Activated T-cell treated with anti-CD3 and anti-CD28 coated beads, Interleukin-2, amount 50 U/mL, for 4 hours (primary cell): Measurements from ENCODE around the gene PGM5. TPM values are rescaled to one million over a fixed set of nuclear protein-coding genes. Genes with fewer than 3 reads are reported as not detected.

ENCODE experiments used
- ATAC-seq, 2 donors: fragments of 200-7000 bp; cut with Tn5 transposase; one replicate each; pipeline ENCODE4 v1.10.0; 2021
- DNase-seq: peaks from one replicate; pipeline ENCODE4 v3.0.0-alpha.2; 2020
- H3K27me3 Mint-ChIP-seq: one replicate; pipeline ENCODE4 v1.8.0; 2021; ENCODE audit warnings: low read depth, mixed read lengths
- H3K36me3 Mint-ChIP-seq: one replicate; pipeline ENCODE4 v1.8.0; 2022; ENCODE audit warnings: mixed read lengths; ENCODE audit not compliant: insufficient read depth
- H3K4me1 Mint-ChIP-seq: one replicate; pipeline ENCODE4 v1.8.0; 2021; ENCODE audit warnings: low read depth, mixed read lengths
- H3K4me3 Mint-ChIP-seq: one replicate; pipeline ENCODE4 v1.8.0; 2021; ENCODE audit warnings: mild to moderate bottlenecking, moderate library complexity, mixed read lengths
- H3K9me3 Mint-ChIP-seq: one replicate; pipeline ENCODE4 v1.8.0; 2021; ENCODE audit warnings: mixed read lengths
- total RNA-seq, 3 donors: library from RNA; stranded (reverse); gene quantifications; one replicate each; pipeline ENCODE4 v1.2.1, GENCODE V29; 2021

PGM5 gene
- total RNA-seq, 3 donors from 2014 or later: not detected

DNA sequence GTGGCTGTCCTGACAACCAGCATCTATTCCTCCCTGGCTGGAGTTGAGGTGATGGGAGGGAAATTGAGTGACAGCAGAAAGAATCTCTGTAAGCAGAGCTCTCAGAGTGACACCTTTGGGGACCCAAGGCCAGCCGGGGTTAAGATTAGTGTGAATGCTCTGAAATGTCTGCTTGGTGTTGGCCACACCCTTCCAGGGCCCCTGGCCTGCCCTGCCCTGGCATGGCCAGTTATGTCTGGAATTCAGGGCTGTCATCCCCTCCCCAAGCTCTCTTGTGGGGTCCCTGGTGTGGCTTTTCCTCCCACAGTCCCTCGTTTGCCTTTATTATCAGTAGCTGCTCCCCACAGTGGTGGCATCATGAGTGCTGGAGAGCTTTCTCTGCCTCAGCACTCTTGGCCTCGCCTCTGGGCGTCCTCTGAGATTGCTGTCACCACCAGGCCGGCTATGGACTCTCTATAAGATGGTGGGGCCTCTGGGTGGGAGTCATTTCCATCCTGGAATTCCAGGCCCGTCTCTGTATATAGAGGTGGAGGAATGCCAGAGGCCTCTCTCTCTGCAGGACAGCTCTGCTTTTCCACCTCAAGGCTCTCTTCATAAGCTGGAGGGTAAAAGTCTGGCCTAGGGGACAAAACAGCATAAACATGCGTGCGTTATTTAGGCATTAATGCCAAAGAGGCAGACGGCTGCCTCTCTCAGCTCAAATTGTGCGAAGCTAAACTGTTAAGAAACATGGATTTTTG, 180.6 kb downstream of the PGM5 start:
- no peak for ATAC-seq
- Mint-ChIP-seq H3K4me1 (no peaks in the 10 kb centered on the region), H3K4me3 (no peak overlapping the region), H3K36me3 (no peaks in the 10 kb centered on the region), H3K9me3 (no peaks in the 10 kb centered on the region), H3K27me3 (peaks cover 2% of the 10 kb centered on the region)
- no peak for DNase-seq

DNA sequence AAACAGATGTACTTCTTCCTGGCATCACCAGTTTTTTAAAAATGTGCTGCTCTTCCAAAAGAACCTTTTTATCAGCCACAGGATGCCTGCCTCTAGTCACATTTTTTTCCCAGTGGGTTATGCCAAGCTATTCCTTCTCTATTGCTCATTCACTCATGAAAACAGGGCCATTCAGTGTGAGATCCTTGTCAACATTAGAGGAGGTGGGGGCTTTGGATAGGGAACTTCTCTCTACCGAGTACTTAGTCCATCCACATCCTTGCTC, 181.1 kb downstream of the PGM5 start:
- Mint-ChIP-seq H3K4me3 (no peak overlapping the region), H3K4me1 (no peaks in the 10 kb centered on the region), H3K36me3 (no peaks in the 10 kb centered on the region), H3K27me3 (peaks cover 2% of the 10 kb centered on the region), H3K9me3 (no peaks in the 10 kb centered on the region)
- DNase-seq (no peak), ATAC-seq (no peak)

DNA sequence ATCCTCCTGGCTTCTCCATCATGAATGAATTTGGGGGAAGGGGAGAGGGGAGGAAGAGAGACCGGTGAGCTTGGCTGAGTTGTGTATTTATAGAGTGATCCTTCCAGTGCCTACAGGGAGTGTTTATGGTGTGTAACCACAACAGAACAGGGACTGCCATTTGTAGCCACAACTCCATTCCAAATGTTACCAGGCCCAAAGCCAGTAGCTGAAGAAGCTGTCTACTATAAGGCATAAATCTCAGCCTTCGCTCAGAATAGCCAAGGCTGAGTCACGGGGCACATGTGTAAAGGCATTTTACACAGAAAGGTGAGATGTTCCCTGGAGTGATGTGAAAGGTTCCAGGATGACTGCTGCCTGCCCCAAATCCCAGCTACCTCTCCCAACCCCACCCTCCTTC, 181.8 kb downstream of the PGM5 start:
- Mint-ChIP-seq H3K36me3 (no peaks in the 10 kb centered on the region), H3K4me1 (no peaks in the 10 kb centered on the region), H3K27me3 (peaks cover 2% of the 10 kb centered on the region), H3K4me3 (no peak overlapping the region), H3K9me3 (no peaks in the 10 kb centered on the region)
- DNase-seq (no peak), ATAC-seq (no peak)

DNA sequence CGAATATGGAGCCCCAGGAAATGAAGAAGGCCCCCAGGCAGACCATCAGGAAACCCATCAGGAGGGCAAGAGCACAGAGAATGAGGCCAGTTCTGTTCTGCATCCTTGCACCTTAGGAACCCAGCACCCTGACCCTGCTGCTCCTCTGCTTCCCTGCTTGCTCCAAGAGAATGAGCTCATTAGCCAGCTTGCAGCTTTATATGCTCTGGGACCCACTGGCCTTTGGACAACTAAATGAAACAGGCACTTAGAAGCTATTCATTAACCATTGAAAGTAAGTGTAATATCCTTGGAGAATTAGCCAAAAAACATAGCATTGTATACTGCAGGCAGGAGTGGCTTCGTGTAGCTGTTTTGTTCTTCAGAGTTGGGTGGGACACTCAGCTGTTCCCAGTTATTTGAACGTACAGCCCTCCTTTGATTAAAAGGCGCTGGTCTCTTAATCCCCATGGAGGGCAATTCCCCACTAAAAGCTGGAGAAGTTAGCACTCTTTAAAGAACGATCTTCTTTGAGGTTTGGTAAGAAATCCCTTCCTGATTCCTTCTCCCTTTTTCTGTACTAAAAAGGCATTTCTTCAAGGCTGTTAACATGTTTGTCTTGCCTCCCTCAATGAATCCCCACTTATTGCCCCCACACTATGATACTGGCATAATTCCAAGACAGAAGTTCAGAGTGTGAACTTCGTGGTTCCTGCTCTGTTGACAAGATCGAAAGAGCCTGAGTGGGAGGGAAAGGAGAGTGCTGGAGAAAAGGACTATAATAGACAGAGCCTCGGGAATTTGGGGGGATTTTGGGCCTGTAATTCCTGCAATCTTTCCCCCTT, 184.5 kb downstream of the PGM5 start, which contains the start of gene TMEM252:
Gene TMEM252, minus strand, starts transcription at position 172 of the 824 bp plus-strand sequence. Its CDS starts 69 bp downstream, at position 103.
- Mint-ChIP-seq H3K4me3 (no peak within 1 kb of the TSS), H3K9me3 (no peaks in the 10 kb centered on the region), H3K36me3 (no peaks in the 10 kb centered on the region), H3K4me1 (no peaks in the 10 kb centered on the region), H3K27me3 (peaks cover 2% of the 10 kb centered on the region)
- ATAC-seq (no peak), DNase-seq (no peak)

DNA sequence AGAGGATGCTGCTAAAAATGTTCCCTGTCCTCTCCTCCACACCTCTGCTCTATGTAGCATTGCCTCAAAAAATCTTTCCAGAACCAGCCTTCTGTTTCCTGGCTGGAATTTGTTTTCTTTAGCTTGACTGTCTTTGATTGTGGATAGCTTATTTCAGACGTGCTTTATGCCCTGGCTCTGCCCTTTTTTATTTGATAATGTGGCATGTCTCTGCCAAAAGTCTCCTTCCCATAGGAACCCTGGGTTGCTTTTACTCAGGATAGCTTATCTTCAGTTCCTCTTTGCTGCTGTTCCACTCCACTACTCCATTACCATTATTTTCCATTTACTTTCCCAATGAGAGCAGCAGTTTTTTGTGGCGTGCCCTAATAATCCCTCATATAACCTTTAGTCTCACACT, 185.2 kb downstream of the PGM5 start:
- peaks cover 2% of the 10 kb centered on the region for H3K27me3 Mint-ChIP-seq
- H3K4me3 Mint-ChIP-seq: no peak overlapping the region
- H3K36me3 Mint-ChIP-seq: no peaks in the 10 kb centered on the region
- H3K4me1 Mint-ChIP-seq: peaks cover 2% of the 10 kb centered on the region
- no peak for ATAC-seq
- no peaks in the 10 kb centered on the region for H3K9me3 Mint-ChIP-seq
- DNase-seq: no peak

DNA sequence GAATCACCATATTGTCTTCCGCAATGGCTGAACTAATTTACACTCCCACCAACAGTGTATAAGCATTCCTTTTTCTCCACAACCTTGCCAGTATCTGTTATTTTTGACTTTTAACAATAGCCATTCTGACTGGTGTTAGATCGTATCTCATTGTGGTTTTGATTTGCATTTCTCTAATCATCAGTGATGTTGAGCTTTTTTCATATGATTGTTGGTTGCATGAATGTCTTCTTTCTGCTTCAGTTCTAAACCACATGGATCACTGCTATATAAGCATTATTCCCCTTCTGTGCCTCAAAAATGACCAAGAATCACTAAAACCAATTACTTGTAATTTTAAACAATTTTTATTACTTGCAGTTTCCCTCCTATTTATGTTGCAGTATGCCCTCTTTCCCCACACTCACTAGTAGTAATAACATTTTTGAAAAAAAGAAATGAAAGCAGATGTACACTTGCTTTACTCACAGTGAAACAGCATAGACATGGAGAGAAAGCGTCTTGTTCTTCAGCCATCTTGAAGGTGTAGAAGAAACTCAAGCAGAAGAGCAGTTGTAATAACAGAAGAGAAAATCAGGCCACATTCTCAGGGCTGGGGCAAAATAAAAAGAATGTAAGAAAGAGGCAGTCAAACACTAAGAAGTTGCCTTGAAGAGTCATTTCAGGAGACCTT, 188.8 kb downstream of the PGM5 start:
- H3K9me3 Mint-ChIP-seq: no peaks in the 10 kb centered on the region
- no peak for ATAC-seq
- H3K36me3 Mint-ChIP-seq: no peaks in the 10 kb centered on the region
- H3K4me1 Mint-ChIP-seq: peaks cover 4% of the 10 kb centered on the region
- peaks cover 2% of the 10 kb centered on the region for H3K27me3 Mint-ChIP-seq
- H3K4me3 Mint-ChIP-seq: no peak overlapping the region
- DNase-seq: no peak

DNA sequence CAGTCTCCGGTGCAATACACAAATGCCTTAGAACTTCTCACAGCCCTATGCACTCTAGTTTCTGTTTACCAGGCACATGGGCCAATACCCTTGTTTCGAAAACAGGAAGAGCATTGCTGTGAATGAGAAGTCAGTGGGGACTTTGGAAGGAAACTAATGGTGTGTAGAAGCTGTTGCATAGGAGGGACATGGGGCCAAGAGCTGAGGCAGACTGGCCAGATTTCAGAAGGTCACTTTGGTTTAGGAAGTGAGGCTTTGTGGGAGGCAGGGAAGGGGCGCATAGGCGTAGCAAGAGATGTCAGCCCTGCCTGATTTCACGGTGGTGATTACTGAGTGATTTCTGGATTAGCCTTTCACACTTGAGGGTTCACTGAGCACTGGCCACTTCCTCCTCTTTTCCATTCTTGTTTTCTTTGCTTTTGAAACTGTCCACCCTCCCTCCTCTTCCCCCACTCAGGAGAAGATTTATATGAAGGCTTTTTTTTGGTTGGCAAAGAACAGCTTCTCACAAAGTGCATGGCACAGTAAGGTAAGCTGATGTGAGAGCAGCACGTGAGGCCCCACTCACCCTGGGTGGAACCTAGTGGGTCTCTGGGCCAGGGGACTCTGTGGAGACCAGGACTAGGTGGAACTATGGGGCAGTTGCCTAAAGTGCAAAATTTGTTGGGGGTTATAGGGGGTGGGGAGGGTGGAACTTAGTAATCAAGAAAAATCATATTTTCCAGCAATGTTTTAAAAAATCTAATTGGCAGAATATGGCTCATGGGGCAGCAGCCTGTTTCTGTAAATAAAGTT, 190.4 kb downstream of the PGM5 start:
- Mint-ChIP-seq H3K4me1 (peaks cover 4% of the 10 kb centered on the region), H3K9me3 (no peaks in the 10 kb centered on the region), H3K36me3 (no peaks in the 10 kb centered on the region), H3K4me3 (no peak overlapping the region), H3K27me3 (no peaks in the 10 kb centered on the region)
- ATAC-seq (peak in 1 of 2 donors; percentile 28), DNase-seq (no peak)

DNA sequence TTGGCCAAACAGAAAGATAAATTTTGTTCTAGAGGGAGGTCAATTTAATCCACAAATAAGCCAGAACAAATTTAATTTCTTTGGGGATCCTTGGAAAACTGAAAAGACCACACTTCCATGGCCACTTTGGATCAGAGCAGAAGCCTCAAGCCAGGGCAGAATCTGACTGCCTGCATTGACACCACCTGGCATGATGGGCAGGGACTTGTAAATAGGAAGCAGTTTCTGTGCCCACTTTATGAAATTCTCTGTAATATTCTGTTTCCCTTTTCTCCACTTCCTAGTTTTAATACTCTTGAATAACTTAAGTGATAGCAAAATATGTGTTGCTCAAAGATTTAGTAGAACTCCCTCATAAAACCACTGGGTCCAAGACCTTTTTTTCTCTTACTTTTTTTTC, 191.0 kb downstream of the PGM5 start:
- ATAC-seq: no peak
- H3K36me3 Mint-ChIP-seq: no peaks in the 10 kb centered on the region

DNA sequence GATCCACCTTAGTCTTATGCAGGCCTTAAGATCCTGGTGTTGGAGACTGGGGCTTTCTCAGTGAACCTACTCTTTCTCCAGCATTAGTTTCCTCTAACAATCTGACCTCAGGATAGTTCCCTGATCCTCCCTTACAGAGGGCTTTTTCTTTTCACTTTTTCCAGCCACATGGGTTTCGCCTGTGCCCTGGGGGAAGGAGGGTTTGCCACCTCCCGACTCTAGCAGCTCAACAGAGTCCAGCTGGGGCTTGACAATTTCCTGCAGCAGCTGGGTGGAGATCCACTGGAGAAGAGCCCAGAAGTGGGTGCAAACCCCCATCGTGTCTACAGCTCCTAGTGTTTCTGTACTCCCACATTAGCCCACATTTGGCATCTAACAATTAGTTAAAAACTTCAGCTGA, 191.8 kb downstream of the PGM5 start:
- no peaks in the 10 kb centered on the region for H3K36me3 Mint-ChIP-seq
- no peaks in the 10 kb centered on the region for H3K9me3 Mint-ChIP-seq
- peaks cover 4% of the 10 kb centered on the region for H3K4me1 Mint-ChIP-seq
- DNase-seq: no peak
- ATAC-seq: no peak
- H3K27me3 Mint-ChIP-seq: peaks cover 5% of the 10 kb centered on the region
- no peak overlapping the region for H3K4me3 Mint-ChIP-seq

More for the DNA sequence above, 191.0 kb downstream of the PGM5 start:
- Mint-ChIP-seq H3K4me3 (no peak overlapping the region), H3K27me3 (peaks cover 5% of the 10 kb centered on the region), H3K9me3 (no peaks in the 10 kb centered on the region), H3K4me1 (peaks cover 4% of the 10 kb centered on the region)
- DNase-seq: no peak

DNA sequence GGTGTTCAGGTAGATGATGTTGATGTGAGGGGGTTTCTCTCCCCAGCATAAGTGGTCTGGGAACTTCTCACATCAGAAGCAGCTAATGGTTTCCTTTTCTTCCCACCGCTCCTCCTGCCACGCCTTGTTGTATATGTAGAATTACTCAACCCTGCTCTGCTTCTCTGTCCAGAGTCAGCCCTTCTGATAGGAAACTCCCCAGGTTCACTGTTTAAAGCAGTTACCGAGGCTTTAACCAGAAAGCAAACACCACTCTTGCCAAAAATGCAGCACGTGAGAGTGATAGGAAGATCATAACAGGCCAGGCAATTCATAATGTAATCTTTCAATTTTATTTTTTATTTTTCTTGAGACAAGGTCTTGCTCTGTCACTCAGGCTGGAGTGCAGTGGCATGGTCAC, 194.8 kb downstream of the PGM5 start:
- Mint-ChIP-seq H3K4me1 (peaks cover 4% of the 10 kb centered on the region), H3K27me3 (peaks cover 5% of the 10 kb centered on the region), H3K36me3 (no peaks in the 10 kb centered on the region), H3K4me3 (no peak overlapping the region), H3K9me3 (no peaks in the 10 kb centered on the region)
- DNase-seq (no peak), ATAC-seq (no peak)

DNA sequence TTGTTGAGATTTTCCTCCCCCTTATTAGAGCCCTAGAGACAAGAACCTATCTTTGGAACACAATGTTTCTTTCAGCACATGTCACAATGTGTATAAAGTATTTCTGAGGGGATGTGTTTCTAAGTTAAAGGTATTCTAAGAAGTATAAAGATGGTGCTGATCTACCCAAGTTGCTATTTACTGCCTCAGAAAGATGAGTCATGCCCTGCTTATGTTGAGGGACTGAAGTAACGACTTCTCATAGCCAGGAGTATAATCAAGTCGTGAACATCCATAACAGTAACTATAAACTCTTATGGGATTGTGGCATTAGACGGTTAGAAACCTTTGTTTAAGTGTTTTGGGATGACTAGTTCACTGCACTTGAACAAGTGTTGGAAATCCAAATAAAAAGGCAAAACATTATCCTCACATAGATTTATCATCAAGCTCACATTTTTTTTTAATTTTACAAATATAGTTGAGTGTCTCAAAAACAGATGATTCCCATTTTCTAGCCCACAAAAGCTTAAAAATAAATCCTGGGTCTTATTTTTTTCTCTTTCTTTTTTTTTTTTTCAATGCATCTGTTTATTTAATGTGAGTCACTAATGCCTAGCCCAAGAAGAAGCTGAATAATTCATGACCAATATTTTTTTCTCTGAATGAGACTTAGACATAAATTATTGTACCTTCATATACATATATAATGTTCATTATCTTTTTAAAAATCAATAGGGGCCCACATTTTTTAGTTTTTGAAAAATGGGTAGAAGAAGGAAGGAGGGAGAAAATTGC, 196.5 kb downstream of the PGM5 start:
- DNase-seq (no peak), ATAC-seq (no peak)
- Mint-ChIP-seq H3K36me3 (no peaks in the 10 kb centered on the region), H3K27me3 (peaks cover 5% of the 10 kb centered on the region), H3K4me1 (no peaks in the 10 kb centered on the region), H3K4me3 (no peak overlapping the region), H3K9me3 (no peaks in the 10 kb centered on the region)

DNA sequence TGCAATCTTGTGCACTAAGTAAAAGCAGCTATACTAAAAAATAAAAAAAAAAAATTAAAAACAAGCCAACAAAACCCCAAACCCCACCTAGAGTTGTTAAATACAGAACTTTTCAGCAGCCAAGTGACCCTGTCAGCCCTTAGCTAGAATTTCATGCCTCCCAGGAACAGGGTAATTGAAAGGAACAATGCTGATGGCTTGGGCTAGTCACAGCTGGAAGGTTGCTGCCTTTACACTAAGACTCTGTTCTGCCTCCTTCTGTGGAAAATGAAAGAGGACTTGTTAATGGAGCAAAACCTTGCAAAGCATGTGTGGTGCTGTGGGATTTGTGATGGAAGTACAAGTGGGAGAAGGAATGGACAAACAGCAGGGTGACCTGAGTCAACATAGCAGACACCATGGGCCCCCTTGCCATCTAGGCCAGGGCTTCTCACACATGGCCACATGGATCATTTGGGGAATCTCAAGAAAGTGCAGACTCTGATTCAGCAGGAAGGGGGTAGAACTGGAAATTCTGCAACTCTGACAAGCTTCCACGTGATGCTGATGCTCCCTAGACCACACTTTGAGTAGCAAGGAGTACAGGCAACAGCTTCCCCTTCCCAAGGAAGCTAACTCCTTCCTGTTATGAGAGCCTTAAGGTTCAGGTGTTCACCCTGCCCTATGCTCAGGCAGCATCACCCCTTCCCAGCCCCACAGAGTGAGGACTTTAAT, 199.2 kb downstream of the PGM5 start:
- peaks cover 5% of the 10 kb centered on the region for H3K4me1 Mint-ChIP-seq
- peaks cover 6% of the 10 kb centered on the region for H3K27me3 Mint-ChIP-seq
- DNase-seq (no peak), ATAC-seq (no peak)
- H3K36me3 Mint-ChIP-seq: no peaks in the 10 kb centered on the region
- no peak overlapping the region for H3K4me3 Mint-ChIP-seq
- H3K9me3 Mint-ChIP-seq: no peaks in the 10 kb centered on the region

DNA sequence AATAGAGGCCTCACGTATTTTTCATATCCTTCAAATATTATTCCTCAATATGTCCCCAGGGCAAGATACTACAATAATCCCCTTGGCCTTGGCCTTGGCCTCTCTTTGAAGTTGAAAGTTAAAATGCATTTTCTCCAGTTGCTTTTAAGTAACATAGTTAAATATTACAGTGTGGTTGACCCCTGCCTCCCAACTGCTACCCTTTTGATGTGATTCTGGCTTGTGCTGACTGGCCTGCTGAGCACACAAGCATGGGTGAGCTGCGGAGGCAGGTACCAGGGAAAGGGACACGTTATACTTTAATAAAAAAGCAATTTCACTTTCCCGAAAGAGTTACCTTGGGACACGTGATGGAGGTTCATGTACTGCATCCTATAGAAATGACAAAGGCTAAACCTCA, 202.1 kb downstream of the PGM5 start:
- DNase-seq (no peak), ATAC-seq (no peak)
- Mint-ChIP-seq H3K9me3 (no peaks in the 10 kb centered on the region), H3K4me3 (no peak overlapping the region), H3K4me1 (peaks cover 7% of the 10 kb centered on the region), H3K27me3 (peaks cover 16% of the 10 kb centered on the region), H3K36me3 (no peaks in the 10 kb centered on the region)
